Tibial artery (tissue), 4 donors: ENCODE measurements around the gene SPANXB1.
"Not testable (repeated sequence)": the region's sequence is repeated elsewhere in the genome, so short reads cannot be mapped to it uniquely, and the experiment has no call there.

ENCODE experiments used
- DNase-seq, 2 donors: peaks; one replicate each; pipeline ENCODE4 v3.0.0-alpha.2; 2019
- H3K27ac ChIP-seq, 2 donors: fragments of 200-600 bp; sonication (generic) in 1 of 2; 1 replicate in 1 of 2; 2 replicates in 1 of 2; pipeline ENCODE4 v1.5.1; 2018 to 2019; ENCODE audit warnings: mild to moderate bottlenecking in 1 of 2
- H3K27me3 ChIP-seq, 2 donors: fragments of 200-600 bp; sonication (generic) in 1 of 2; one replicate each; pipeline versions ENCODE4 v1.5.1 to v1.6.0; 2016 to 2019
- H3K36me3 ChIP-seq, 3 donors: fragments of 200-600 bp; sonication (generic) in 2 of 3; one replicate each; pipeline ENCODE4 v1.5.1; 2016 to 2019; ENCODE audit warnings: mild to moderate bottlenecking in 2 of 3
- H3K4me1 ChIP-seq, 4 donors: fragments of 200-600 bp; sonication (generic) in 2 of 4; 1 replicate in 3 of 4; 2 replicates in 1 of 4; pipeline ENCODE4 v1.5.1; 2016 to 2019
- H3K4me3 ChIP-seq, 2 donors: fragments of 200-600 bp; sonication (generic) in 1 of 2; 1 replicate in 1 of 2; 2 replicates in 1 of 2; pipeline ENCODE4 v1.5.1; 2018 to 2019; ENCODE audit warnings: mild to moderate bottlenecking in 2 of 2
- H3K9me3 ChIP-seq, 3 donors: fragments of 200-600 bp; sonication (generic) in 1 of 3; one replicate each; pipeline ENCODE4 v1.5.1; 2016 to 2019
- intact Hi-C: fragments of 100-400 bp; cut with DNase I; formaldehyde crosslinking; loops from one replicate; pipeline ENCODE4 v1.15.0; 2023; ENCODE audit warnings: low total_unique reads
- TF ChIP-seq, protein P1 (sequence below), 2 experiments: fragments of 200-600 bp in 1 of 2; fragments of 450-650 bp in 1 of 2; IDR thresholded peaks; one replicate each; pipeline ENCODE4 v1.5.1; 2017 to 2019; ENCODE audit warnings: antibody characterized with exemption in 2 of 2, mild to moderate bottlenecking in 1 of 2, moderate library complexity in 1 of 2

SPANXB1 gene, protein sequence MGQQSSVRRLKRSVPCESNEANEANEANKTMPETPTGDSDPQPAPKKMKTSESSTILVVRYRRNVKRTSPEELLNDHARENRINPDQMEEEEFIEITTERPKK

DNA sequence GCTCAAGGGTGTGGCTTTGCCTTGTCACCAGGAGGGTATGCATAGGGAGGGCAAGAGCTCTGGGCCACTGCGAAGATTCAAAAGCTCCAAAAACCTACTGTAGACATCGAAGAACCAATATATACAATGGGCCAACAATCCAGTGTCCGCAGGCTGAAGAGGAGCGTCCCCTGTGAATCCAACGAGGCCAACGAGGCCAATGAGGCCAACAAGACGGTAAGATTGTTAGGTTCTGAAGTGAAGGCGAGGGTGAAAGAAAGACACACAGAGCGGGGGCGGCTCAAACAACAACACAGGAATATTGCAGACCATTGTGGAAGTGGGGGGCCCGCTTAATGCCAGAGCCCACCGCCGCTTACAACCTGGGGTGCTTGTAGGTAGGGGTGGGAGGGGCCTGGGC lies at the start of gene SPANXB1:
Gene SPANXB1 (plus strand): TSS at position 27 of the 400 bp plus-strand sequence. CDS start 100 bp downstream, at position 127.
- H3K27me3 ChIP-seq, H3K36me3 ChIP-seq, H3K4me3 ChIP-seq, H3K4me1 ChIP-seq, H3K27ac ChIP-seq, intact Hi-C loops, H3K9me3 ChIP-seq: not testable (repeated sequence)
- DNase-seq, result peak in 1 of 2 donors; percentile 19

DNA sequence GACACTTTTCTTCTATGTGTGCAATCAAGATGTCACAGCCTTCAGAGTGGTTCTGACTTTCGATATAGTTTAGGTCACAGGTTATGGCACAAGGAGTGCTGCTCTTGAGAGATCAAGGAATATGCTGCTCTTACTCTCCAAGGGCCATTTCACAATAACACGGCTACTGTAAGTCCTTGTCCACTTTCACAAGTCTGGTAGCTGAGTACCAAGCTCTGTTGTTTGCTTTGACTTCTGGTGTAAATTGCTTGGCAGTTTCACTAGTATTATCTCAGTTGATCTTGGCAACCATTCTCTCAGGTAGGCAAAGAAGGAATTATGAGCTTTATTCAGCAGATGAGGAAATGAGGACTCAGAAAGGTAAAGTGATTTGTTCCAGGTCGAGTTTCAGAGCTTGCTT lies 35.4 kb upstream of the SPANXB1 start:
- H3K4me3 ChIP-seq, result no peak overlapping the region
- no peaks in the 10 kb centered on the region for H3K4me1 ChIP-seq
- TF ChIP-seq, protein P1, sequence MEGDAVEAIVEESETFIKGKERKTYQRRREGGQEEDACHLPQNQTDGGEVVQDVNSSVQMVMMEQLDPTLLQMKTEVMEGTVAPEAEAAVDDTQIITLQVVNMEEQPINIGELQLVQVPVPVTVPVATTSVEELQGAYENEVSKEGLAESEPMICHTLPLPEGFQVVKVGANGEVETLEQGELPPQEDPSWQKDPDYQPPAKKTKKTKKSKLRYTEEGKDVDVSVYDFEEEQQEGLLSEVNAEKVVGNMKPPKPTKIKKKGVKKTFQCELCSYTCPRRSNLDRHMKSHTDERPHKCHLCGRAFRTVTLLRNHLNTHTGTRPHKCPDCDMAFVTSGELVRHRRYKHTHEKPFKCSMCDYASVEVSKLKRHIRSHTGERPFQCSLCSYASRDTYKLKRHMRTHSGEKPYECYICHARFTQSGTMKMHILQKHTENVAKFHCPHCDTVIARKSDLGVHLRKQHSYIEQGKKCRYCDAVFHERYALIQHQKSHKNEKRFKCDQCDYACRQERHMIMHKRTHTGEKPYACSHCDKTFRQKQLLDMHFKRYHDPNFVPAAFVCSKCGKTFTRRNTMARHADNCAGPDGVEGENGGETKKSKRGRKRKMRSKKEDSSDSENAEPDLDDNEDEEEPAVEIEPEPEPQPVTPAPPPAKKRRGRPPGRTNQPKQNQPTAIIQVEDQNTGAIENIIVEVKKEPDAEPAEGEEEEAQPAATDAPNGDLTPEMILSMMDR (IDR thresholded peaks at IDR 0.05), result no peak
- H3K27ac ChIP-seq, result no peak overlapping the region
- no peak for DNase-seq
- no peaks in the 10 kb centered on the region for H3K36me3 ChIP-seq
- intact Hi-C loops, result no loop called here
- no peaks in the 10 kb centered on the region for H3K27me3 ChIP-seq
- H3K9me3 ChIP-seq, result no peaks in the 10 kb centered on the region

DNA sequence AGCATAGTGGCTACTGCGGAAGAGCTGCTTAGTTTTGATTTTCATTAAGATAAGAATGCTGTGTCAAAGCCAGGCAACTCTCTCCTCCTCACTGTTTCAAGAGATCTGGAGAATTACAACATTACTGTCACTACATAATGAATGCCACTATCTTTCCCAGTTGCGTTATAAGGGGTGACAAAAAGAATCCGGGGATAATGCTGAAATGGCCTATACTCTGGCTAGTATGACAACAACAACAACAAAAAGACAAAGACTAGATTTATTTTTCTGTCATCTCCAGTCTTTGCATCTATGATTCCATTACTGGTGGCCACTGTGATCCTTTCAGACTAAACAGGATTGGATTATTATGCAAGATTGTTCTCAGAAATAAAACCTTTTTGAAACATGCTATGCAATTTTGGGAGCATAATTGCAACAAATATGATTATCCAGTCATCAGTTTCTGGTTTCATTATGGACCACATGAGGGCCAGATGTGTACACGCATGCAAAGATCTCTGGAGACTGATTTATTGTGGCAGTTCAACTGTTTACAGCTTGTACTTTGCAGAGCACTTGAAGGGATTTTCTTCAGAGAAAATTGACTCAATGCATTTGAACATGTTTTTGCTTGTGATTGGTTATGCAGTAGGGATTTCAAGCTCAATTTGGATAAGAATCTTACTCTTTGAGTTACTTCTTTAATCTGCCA lies 31.1 kb upstream of the SPANXB1 start:
- H3K4me1 ChIP-seq, result no peaks in the 10 kb centered on the region
- no peak overlapping the region for H3K27ac ChIP-seq
- intact Hi-C loops, result no loop called here
- no peaks in the 10 kb centered on the region for H3K27me3 ChIP-seq
- TF ChIP-seq, protein P1 (IDR thresholded peaks at IDR 0.05), result no peak
- no peak overlapping the region for H3K4me3 ChIP-seq
- H3K9me3 ChIP-seq, result no peaks in the 10 kb centered on the region
- DNase-seq, result no peak
- H3K36me3 ChIP-seq, result no peaks in the 10 kb centered on the region

DNA sequence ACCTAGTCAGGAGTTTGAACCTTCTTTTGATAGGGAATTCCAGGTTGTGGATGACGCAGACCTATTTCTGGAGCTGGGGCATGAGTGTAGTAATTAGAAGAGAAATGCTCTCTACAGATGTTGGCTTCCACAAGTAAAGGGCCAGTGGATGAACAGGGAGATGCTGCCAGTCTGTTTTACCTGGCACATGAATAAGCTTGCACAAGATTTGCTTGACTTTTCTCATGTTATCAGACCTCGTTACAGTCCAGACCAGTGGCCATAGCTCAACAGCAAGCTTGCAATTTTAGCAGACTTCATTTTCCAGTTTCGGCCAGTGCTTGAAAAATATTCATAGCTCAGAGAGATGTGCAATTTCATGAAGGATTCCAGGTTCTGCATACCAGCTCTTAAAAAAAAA lies 26.9 kb upstream of the SPANXB1 start:
- intact Hi-C loops, result no loop called here
- no peaks in the 10 kb centered on the region for H3K27me3 ChIP-seq
- no peak overlapping the region for H3K4me3 ChIP-seq
- H3K36me3 ChIP-seq, result no peaks in the 10 kb centered on the region
- H3K4me1 ChIP-seq, result no peaks in the 10 kb centered on the region
- H3K27ac ChIP-seq, result no peak overlapping the region
- no peak for DNase-seq
- H3K9me3 ChIP-seq, result no peaks in the 10 kb centered on the region
- TF ChIP-seq, protein P1 (IDR thresholded peaks at IDR 0.05), result no peak

DNA sequence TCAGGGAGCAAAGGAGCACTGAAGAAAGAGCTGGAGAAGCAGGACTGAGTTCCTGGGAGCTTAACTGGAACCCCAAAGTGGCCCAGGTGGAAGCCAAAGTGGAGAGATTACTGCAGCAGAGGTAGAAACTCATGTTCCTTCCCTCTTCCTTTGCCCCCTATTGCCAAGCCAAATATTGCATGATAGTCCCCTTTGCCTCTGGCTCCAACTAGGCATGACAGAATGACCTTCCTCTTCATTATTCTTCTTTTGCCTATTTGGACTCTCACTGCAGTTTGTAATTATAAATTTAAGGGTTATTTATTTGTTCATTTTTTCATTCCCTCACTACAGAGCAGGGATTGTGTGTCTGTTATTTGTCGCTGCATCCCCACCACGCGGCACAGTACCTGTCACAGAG lies 22.1 kb upstream of the SPANXB1 start:
- Histone ChIP-seq H3K36me3 (no peaks in the 10 kb centered on the region), H3K4me3 (no peak overlapping the region), H3K4me1 (no peaks in the 10 kb centered on the region), H3K9me3 (no peaks in the 10 kb centered on the region), H3K27me3 (no peaks in the 10 kb centered on the region), H3K27ac (no peak overlapping the region)
- TF ChIP-seq, protein P1 (IDR thresholded peaks at IDR 0.05), result no peak
- intact Hi-C loops, result no loop called here
- no peak for DNase-seq

DNA sequence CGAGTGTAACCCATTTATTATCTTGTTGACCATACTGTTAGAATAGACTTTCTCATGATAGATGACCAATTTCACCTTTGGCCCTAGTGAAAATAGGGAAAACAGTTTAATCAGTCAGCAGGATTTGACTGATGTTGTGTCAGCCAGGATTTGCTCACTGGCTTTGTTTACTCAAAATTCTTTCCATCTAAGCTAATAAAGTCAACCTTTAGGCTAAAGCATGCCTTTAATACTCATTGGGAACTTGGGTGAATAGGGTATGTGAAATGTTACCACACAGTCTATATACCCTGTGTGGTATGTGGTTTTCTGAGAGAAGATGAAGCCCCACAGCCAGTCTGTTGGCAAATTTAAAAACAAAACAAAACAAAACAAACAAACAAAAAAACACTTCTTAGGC lies 18.7 kb upstream of the SPANXB1 start:
- no peak for DNase-seq
- Histone ChIP-seq H3K27me3 (no peaks in the 10 kb centered on the region), H3K27ac (no peak overlapping the region), H3K9me3 (no peaks in the 10 kb centered on the region), H3K4me1 (no peaks in the 10 kb centered on the region), H3K4me3 (no peak overlapping the region), H3K36me3 (no peaks in the 10 kb centered on the region)
- intact Hi-C loops, result no loop called here
- TF ChIP-seq, protein P1 (IDR thresholded peaks at IDR 0.05), result no peak

DNA sequence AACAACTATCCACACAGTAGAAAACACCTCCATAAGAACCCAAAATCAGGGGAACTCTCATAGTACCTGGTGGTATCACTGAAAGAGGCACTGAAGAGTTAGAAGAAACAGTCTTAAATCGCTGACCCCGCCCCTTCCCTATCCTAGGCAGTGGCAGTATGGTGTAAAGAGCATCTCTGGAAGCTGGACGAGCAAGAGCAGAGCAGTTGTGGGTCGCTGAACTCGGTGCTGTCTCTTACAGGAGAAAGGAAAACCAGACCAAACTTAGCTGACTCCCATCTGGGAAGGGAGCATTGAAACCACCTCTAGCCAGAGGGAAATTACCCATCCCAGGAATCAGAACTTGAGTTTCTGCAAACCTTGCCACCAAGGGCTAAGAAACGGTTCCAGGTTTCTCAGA lies 2.8 kb downstream of the SPANXB1 start:
- H3K27ac ChIP-seq, H3K9me3 ChIP-seq, H3K4me1 ChIP-seq, DNase-seq, intact Hi-C loops, H3K27me3 ChIP-seq, H3K36me3 ChIP-seq, H3K4me3 ChIP-seq: not testable (repeated sequence)

DNA sequence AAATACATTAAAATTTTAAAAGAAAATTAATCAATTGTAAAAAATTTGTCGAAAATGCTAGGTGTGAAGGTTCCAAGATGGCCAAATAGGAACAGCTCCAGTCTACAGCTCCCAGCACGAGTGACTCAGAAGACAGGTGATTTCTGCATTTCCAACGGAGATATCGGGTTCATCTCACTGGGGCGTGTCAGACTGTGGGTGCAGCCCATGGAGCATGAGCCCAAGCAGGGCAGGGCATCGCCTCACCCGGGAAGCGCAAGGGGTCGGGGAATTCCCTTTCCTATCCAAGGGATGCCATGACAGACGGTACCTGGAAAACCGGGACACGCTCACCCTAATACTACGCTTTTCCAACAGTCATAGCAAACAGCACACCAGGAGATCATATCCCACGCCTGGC lies 41.9 kb downstream of the SPANXB1 start:
- intact Hi-C loops, result not testable (repeated sequence)

DNA sequence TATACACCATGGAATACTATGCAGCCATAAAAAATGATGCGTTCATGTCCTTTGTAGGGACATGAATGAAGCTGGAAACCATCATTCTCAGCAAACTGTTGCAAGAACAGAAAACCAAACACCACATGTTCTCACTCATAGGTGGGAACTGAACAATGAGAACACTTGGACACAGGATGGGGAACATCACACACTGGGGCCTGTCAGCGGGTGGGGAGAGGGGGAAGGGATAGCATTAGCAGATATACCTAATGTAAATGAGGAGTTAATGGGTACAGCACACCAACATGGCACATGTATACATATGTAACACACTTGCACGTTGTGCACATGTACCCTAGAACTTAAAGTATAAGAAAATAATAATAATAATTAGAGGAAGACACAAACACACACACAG lies 47.5 kb downstream of the SPANXB1 start:
- H3K9me3 ChIP-seq, DNase-seq, H3K4me3 ChIP-seq, H3K27me3 ChIP-seq, H3K27ac ChIP-seq, H3K36me3 ChIP-seq, intact Hi-C loops, H3K4me1 ChIP-seq: not testable (repeated sequence)

More for the DNA sequence above, 41.9 kb downstream of the SPANXB1 start:
- not testable (repeated sequence) for H3K27ac ChIP-seq, H3K9me3 ChIP-seq, DNase-seq, H3K36me3 ChIP-seq, H3K27me3 ChIP-seq, H3K4me1 ChIP-seq, H3K4me3 ChIP-seq
